ENCODE results near the gene EDN3. TPM values are rescaled to one million over a fixed set of nuclear protein-coding genes. Genes with fewer than 3 reads are reported as not detected.

The EDN3 gene
- total and polyA plus RNA-seq, 4 experiments from 2014 or later = 0.15 to 0.93 (median 0.78) TPM; not detected in 1

GRCh38 chr20:59350330-59351156 is 50.1 kb downstream of the EDN3 start:
- CTCF ChIA-PET (ENCODE audit: partially characterized antibody) = no interaction called here
- H3K27me3 Mint-ChIP-seq = peaks cover 0 to 7% of the 10 kb centered on the region in 2 donors
- no peaks in the 10 kb centered on the region for H3K9me3 Mint-ChIP-seq
- intact Hi-C loops (cut with micrococcal nuclease) = no loop called here
- Histone ChIP-seq H3K27me3 (ENCODE audit: insufficient read depth, low read length) (no peaks in the 10 kb centered on the region), H3K36me3 (ENCODE audit: insufficient read depth, low read length) (no peaks in the 10 kb centered on the region), H3K27ac (ENCODE audit: low read depth, low read length) (no peak overlapping the region), H3K9me3 (ENCODE audit: control insufficient read depth in 1 of 2, low read length in 2 of 2) (no peaks in the 10 kb centered on the region), H3K4me3 (ENCODE audit: low read length in 2 of 2) (no peak overlapping the region), H3K4me1 (ENCODE audit: insufficient read depth, low read length) (peaks cover 4% of the 10 kb centered on the region)
- DNase-seq = no peak
- H3K4me1 Mint-ChIP-seq = peaks cover 7 to 15% (median 13%) of the 10 kb centered on the region in 4 donors
- no peak overlapping the region for H3K27ac Mint-ChIP-seq
- no peaks in the 10 kb centered on the region for H3K36me3 Mint-ChIP-seq
- POLR2A ChIA-PET (ENCODE audit: partially characterized antibody) = no interaction called here
- H3K4me3 Mint-ChIP-seq = no peak overlapping the region

- H3K27me3 Mint-ChIP-seq = peaks cover 0 to 7% of the 10 kb centered on the region in 2 donors
- H3K27ac Mint-ChIP-seq = peak overlapping the region in 4 of 7 donors; percentile 6 to 51 (median 19)
- POLR2A ChIA-PET (ENCODE audit: partially characterized antibody) = no interaction called here
- no peak for DNase-seq
- Histone ChIP-seq H3K4me3 (ENCODE audit: low read length in 2 of 2) (no peak overlapping the region), H3K9me3 (ENCODE audit: control insufficient read depth in 1 of 2, low read length in 2 of 2) (no peaks in the 10 kb centered on the region), H3K27ac (ENCODE audit: low read depth, low read length) (no peak overlapping the region), H3K36me3 (ENCODE audit: insufficient read depth, low read length) (no peaks in the 10 kb centered on the region), H3K27me3 (ENCODE audit: insufficient read depth, low read length) (no peaks in the 10 kb centered on the region), H3K4me1 (ENCODE audit: insufficient read depth, low read length) (peaks cover 4% of the 10 kb centered on the region)
- CTCF ChIA-PET (ENCODE audit: partially characterized antibody) = no interaction called here
- intact Hi-C loops (cut with micrococcal nuclease) = no loop called here
- H3K9me3 Mint-ChIP-seq = peaks cover 0 to 2% (median 0%) of the 10 kb centered on the region in 8 donors
- H3K4me1 Mint-ChIP-seq = peaks cover 7 to 15% (median 13%) of the 10 kb centered on the region in 4 donors
- H3K36me3 Mint-ChIP-seq = no peaks in the 10 kb centered on the region
- H3K4me3 Mint-ChIP-seq = peak overlapping the region in 3 of 8 donors; percentile 30 to 57 (median 48)
Measured at GRCh38 chr20:59351157-59352040, 51.0 kb downstream of the EDN3 start.

DNA sequence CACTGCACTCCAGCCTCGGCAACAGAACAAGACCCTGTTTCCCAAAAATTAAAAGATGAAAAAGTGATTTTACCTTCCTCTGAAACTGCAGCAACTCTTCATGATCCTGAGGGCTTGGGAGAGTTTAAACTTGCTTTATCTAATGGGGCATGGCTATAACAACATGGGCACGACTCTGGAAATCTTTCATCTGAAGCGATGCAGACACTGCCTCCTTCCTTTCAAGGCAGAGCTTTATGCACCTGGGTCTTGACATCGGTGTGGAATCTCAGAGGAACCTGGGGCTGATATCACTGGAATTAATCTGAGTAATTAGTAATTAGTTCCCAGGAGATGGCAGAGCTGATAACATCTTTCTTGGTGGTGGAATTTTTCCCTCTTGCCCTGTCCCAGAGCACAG is 52.1 kb downstream of the EDN3 start:
- Mint-ChIP-seq H3K9me3 (peaks cover 0 to 2% (median 0%) of the 10 kb centered on the region in 8 donors), H3K4me1 (peaks cover 7 to 15% (median 13%) of the 10 kb centered on the region in 4 donors), H3K27ac (peak overlapping the region in 1 of 7 donors; percentile 66), H3K27me3 (peaks cover 0 to 3% of the 10 kb centered on the region in 2 donors), H3K36me3 (no peaks in the 10 kb centered on the region), H3K4me3 (peak overlapping the region in 2 of 8 donors; percentile 30 to 48)
- Histone ChIP-seq H3K27me3 (ENCODE audit: insufficient read depth, low read length) (no peaks in the 10 kb centered on the region), H3K36me3 (ENCODE audit: insufficient read depth, low read length) (no peaks in the 10 kb centered on the region), H3K27ac (ENCODE audit: low read depth, low read length) (no peak overlapping the region), H3K4me3 (ENCODE audit: low read length in 2 of 2) (no peak overlapping the region), H3K4me1 (ENCODE audit: insufficient read depth, low read length) (peaks cover 4% of the 10 kb centered on the region), H3K9me3 (ENCODE audit: control insufficient read depth in 1 of 2, low read length in 2 of 2) (no peaks in the 10 kb centered on the region)
- CTCF ChIA-PET (ENCODE audit: partially characterized antibody) = no interaction called here
- intact Hi-C loops (cut with micrococcal nuclease) = no loop called here
- DNase-seq = no peak
- POLR2A ChIA-PET (ENCODE audit: partially characterized antibody) = no interaction called here

DNA sequence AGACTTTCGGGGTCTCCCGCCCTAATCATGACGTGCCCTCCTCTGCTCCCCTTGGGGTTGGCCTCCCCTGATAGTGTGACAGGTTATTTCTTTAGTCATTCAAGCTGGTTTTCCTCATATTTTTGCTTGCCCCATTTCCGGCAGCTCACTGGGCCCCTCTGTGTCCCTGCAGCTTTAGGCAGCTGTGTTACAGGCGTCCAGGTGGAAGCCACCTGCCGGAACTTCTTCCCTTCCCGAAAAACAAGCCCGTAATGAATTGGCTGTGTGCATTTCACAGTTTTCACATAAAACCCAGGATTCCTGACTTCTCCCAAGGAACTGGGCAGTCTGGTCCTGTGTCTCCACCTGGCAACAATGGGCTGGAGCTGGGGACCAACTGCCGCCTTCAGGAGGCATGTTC is 52.6 kb downstream of the EDN3 start:
- peak overlapping the region in 1 of 8 donors; percentile 30 for H3K4me3 Mint-ChIP-seq

GRCh38 chr20:59354460-59354859 is 54.0 kb downstream of the EDN3 start:
- H3K36me3 ChIP-seq (ENCODE audit: insufficient read depth, low read length) = no peaks in the 10 kb centered on the region
- Mint-ChIP-seq H3K36me3 (no peaks in the 10 kb centered on the region), H3K27ac (no peak overlapping the region), H3K4me1 (peaks cover 7 to 15% (median 13%) of the 10 kb centered on the region in 4 donors), H3K9me3 (peaks cover 0 to 2% (median 0%) of the 10 kb centered on the region in 8 donors), H3K4me3 (no peak overlapping the region), H3K27me3 (peaks cover 0 to 3% of the 10 kb centered on the region in 2 donors)
- ChIA-PET CTCF (ENCODE audit: partially characterized antibody) (no interaction called here), POLR2A (ENCODE audit: partially characterized antibody) (no interaction called here)
- H3K4me3 ChIP-seq (ENCODE audit: low read length in 2 of 2) = no peak overlapping the region
- no peaks in the 10 kb centered on the region for H3K27me3 ChIP-seq (ENCODE audit: insufficient read depth, low read length)
- no peak for DNase-seq
- no peaks in the 10 kb centered on the region for H3K9me3 ChIP-seq (ENCODE audit: control insufficient read depth in 1 of 2, low read length in 2 of 2)
- no peak overlapping the region for H3K27ac ChIP-seq (ENCODE audit: low read depth, low read length)
- intact Hi-C loops (cut with micrococcal nuclease) = no loop called here
- H3K4me1 ChIP-seq (ENCODE audit: insufficient read depth, low read length) = peaks cover 4% of the 10 kb centered on the region

More for the DNA sequence above, 52.6 kb downstream of the EDN3 start:
- ChIA-PET CTCF (ENCODE audit: partially characterized antibody) (no interaction called here), POLR2A (ENCODE audit: partially characterized antibody) (no interaction called here)
- H3K27ac ChIP-seq (ENCODE audit: low read depth, low read length) = no peak overlapping the region
- intact Hi-C loops (cut with micrococcal nuclease) = no loop called here
- Mint-ChIP-seq H3K27me3 (peaks cover 0 to 3% of the 10 kb centered on the region in 2 donors), H3K4me1 (peaks cover 7 to 15% (median 13%) of the 10 kb centered on the region in 4 donors), H3K9me3 (peaks cover 0 to 2% (median 0%) of the 10 kb centered on the region in 8 donors), H3K27ac (peak overlapping the region in 3 of 7 donors; percentile 8 to 66 (median 10)), H3K36me3 (no peaks in the 10 kb centered on the region)
- H3K4me1 ChIP-seq (ENCODE audit: insufficient read depth, low read length) = peaks cover 4% of the 10 kb centered on the region
- no peaks in the 10 kb centered on the region for H3K9me3 ChIP-seq (ENCODE audit: control insufficient read depth in 1 of 2, low read length in 2 of 2)
- H3K36me3 ChIP-seq (ENCODE audit: insufficient read depth, low read length) = no peaks in the 10 kb centered on the region
- no peaks in the 10 kb centered on the region for H3K27me3 ChIP-seq (ENCODE audit: insufficient read depth, low read length)
- no peak overlapping the region for H3K4me3 ChIP-seq (ENCODE audit: low read length in 2 of 2)
- DNase-seq = no peak

GRCh38 chr20:59355242-59355641 is 54.8 kb downstream of the EDN3 start:
- no peaks in the 10 kb centered on the region for H3K27me3 ChIP-seq (ENCODE audit: insufficient read depth, low read length)

GRCh38 chr20:59356662-59357165 is 56.3 kb downstream of the EDN3 start:
- CTCF ChIA-PET (ENCODE audit: partially characterized antibody) = no interaction called here
- Histone ChIP-seq H3K4me3 (ENCODE audit: low read length in 2 of 2) (no peak overlapping the region), H3K9me3 (ENCODE audit: control insufficient read depth in 1 of 2, low read length in 2 of 2) (no peaks in the 10 kb centered on the region), H3K4me1 (ENCODE audit: insufficient read depth, low read length) (peaks cover 4% of the 10 kb centered on the region), H3K36me3 (ENCODE audit: insufficient read depth, low read length) (no peaks in the 10 kb centered on the region), H3K27me3 (ENCODE audit: insufficient read depth, low read length) (no peaks in the 10 kb centered on the region), H3K27ac (ENCODE audit: low read depth, low read length) (no peak overlapping the region)
- DNase-seq = no peak
- POLR2A ChIA-PET (ENCODE audit: partially characterized antibody) = no interaction called here
- Mint-ChIP-seq H3K27ac (no peak overlapping the region), H3K4me1 (peaks cover 7 to 13% (median 12%) of the 10 kb centered on the region in 4 donors), H3K9me3 (peaks cover 0 to 2% (median 0%) of the 10 kb centered on the region in 8 donors), H3K4me3 (no peak overlapping the region), H3K27me3 (peaks cover 0 to 3% of the 10 kb centered on the region in 2 donors), H3K36me3 (no peaks in the 10 kb centered on the region)
- intact Hi-C loops (cut with micrococcal nuclease) = no loop called here

More at GRCh38 chr20:59355242-59355641, 54.8 kb downstream of the EDN3 start:
- no peaks in the 10 kb centered on the region for H3K36me3 ChIP-seq (ENCODE audit: insufficient read depth, low read length)
- H3K27ac ChIP-seq (ENCODE audit: low read depth, low read length) = no peak overlapping the region
- ChIA-PET POLR2A (ENCODE audit: partially characterized antibody) (interaction anchor here (0.7 kb wide), 1 partner anchor 9 kb away, joined by 3 read pairs; no protein-coding TSS in a partner anchor), CTCF (ENCODE audit: partially characterized antibody) (no interaction called here)
- intact Hi-C loops (cut with micrococcal nuclease) = no loop called here
- DNase-seq = no peak
- H3K27ac Mint-ChIP-seq = peak overlapping the region in 1 of 7 donors; percentile 43
- H3K9me3 ChIP-seq (ENCODE audit: control insufficient read depth in 1 of 2, low read length in 2 of 2) = no peaks in the 10 kb centered on the region
- H3K4me3 Mint-ChIP-seq = no peak overlapping the region
- no peak overlapping the region for H3K4me3 ChIP-seq (ENCODE audit: low read length in 2 of 2)
- peaks cover 4% of the 10 kb centered on the region for H3K4me1 ChIP-seq (ENCODE audit: insufficient read depth, low read length)
- no peaks in the 10 kb centered on the region for H3K36me3 Mint-ChIP-seq
- H3K9me3 Mint-ChIP-seq = peaks cover 0 to 2% (median 0%) of the 10 kb centered on the region in 8 donors
- H3K4me1 Mint-ChIP-seq = peaks cover 7 to 15% (median 13%) of the 10 kb centered on the region in 4 donors
- peaks cover 0 to 3% of the 10 kb centered on the region in 2 donors for H3K27me3 Mint-ChIP-seq

Data from CD4-positive, alpha-beta memory T cell (primary cell).